IMR-90 (cell line): ENCODE results near the gene USP14.
"Not testable (repeated sequence)": the region's sequence is repeated elsewhere in the genome, so short reads cannot be mapped to it uniquely, and the experiment has no call there.

Experiments used
- MAFK ChIP-seq: IDR thresholded peaks from 2 replicates; pipeline ENCODE4 v1.6.1; 2012; ENCODE audit warnings: low read depth, low read length, improper control_type of control experiment
- SMC3 ChIP-seq: fragments of 150-350 bp; IDR thresholded peaks from 2 replicates; pipeline ENCODE4 v1.6.1; 2016; ENCODE audit warnings: low read depth, mild to moderate bottlenecking, antibody characterized with exemption, low read length, moderate library complexity
- TF ChIP-seq, protein P1 (sequence below): conservative IDR thresholded peaks from 2 replicates; pipeline ENCODE4 v1.5.1; 2012; ENCODE audit warnings: mild to moderate bottlenecking, low read depth, low read length, improper control_type of control experiment

DNA sequence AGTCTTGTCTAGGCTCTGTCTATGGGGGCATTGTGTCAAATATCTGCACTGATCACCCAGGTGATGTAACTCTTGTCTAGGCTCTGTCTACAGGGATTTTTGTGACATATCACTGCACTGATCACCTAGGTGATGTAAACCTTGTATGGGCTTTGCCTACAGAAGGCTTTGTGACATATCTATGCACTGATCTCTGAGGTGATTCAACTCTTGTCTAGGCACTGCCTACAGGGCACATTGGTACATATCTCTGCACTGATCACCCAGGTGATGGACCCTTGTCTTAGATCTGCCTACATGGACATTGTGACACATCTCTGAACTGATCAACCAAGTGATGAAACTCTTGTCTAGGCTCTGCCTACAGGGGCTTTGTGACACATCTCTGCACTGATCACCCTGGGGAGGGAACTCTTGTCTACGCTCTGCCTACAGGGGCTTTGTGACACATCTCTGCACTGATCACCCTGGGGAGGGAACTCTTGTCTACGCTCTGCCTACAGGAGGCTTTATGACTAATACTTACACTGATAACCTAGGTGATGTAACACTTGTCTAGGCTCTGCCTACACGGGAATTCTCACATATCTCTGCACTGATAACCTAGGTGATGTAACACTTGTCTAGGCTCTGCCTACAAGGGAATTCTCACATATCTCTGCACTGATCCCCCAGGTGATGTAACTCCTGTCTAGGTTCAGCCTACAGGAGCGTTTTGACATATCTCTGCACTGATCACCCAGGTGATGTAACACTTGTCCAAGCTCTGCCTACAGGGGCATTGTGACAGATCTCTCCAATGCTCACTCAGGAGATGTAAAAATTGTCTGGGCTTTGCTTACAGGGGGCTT, 47.8 kb upstream of the USP14 start:
- TF ChIP-seq, protein P1, sequence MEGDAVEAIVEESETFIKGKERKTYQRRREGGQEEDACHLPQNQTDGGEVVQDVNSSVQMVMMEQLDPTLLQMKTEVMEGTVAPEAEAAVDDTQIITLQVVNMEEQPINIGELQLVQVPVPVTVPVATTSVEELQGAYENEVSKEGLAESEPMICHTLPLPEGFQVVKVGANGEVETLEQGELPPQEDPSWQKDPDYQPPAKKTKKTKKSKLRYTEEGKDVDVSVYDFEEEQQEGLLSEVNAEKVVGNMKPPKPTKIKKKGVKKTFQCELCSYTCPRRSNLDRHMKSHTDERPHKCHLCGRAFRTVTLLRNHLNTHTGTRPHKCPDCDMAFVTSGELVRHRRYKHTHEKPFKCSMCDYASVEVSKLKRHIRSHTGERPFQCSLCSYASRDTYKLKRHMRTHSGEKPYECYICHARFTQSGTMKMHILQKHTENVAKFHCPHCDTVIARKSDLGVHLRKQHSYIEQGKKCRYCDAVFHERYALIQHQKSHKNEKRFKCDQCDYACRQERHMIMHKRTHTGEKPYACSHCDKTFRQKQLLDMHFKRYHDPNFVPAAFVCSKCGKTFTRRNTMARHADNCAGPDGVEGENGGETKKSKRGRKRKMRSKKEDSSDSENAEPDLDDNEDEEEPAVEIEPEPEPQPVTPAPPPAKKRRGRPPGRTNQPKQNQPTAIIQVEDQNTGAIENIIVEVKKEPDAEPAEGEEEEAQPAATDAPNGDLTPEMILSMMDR = not testable (repeated sequence)
- TF ChIP-seq SMC3, MAFK: not testable (repeated sequence)
